ENCODE data around the gene LGALS1.
"Not testable (repeated sequence)": the region's sequence is repeated elsewhere in the genome, so short reads cannot be mapped to it uniquely, and the experiment has no call there.

Gene LGALS1

DNA sequence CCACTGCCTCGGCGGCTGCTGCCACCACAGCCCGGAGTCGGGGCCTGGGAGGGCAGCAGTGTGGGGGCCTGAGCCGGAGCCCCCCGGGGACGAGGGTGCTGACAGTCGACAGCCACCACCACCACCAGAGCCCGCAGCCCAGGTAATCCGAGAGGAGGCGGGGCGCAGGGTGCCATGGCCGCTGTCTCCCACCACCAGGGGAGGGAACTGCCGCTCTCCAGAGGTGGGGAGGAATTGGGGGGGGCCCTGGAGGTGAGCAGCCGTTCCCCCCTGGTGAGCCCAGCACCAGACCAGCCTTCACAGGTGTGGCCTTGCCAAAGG is 34.0 kb downstream of the LGALS1 start:
- no peaks in the 10 kb centered on the region for H3K79me2 ChIP-seq (ENCODE audit: control insufficient read depth, insufficient read depth, low read length, unreplicated experiment)
- no peaks in the 10 kb centered on the region for H3K27me3 ChIP-seq (ENCODE audit: insufficient read depth, low read length)
- no peak overlapping the region for H2AFZ ChIP-seq (ENCODE audit: low read length, unreplicated experiment)
- H3K4me3 ChIP-seq (ENCODE audit: low read depth, low read length): no peak overlapping the region
- no peaks in the 10 kb centered on the region for H3K4me1 ChIP-seq (ENCODE audit: control insufficient read depth, insufficient read depth, low read length, unreplicated experiment)
- H3K36me3 ChIP-seq (ENCODE audit: insufficient read depth, low read length): no peaks in the 10 kb centered on the region
- no peak overlapping the region for H3K27ac ChIP-seq (ENCODE audit: low read depth, low read length)

DNA sequence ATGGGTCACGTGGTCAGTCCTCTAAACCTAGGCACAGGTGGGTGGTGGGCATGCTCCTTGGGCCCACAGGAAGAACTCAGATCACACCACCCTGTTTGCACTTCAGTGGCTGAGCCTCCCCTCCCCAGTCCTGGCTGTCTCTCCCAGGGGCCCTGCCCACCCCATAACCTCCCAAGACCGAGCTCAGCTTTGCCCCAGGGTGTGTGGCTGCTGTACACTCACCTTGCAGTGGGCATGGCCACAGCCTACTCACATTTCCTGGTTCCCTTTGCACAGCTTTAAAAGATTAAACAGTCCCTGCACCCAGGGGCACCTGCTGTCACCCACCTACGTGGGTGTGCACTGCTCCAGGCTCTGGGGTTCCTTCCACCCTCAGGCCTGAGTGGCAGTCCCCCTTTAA is 35.2 kb downstream of the LGALS1 start:
- Histone ChIP-seq H3K4me3 (ENCODE audit: low read depth, low read length) (no peak overlapping the region), H3K36me3 (ENCODE audit: insufficient read depth, low read length) (no peaks in the 10 kb centered on the region), H3K4me1 (ENCODE audit: control insufficient read depth, insufficient read depth, low read length, unreplicated experiment) (no peaks in the 10 kb centered on the region), H3K79me2 (ENCODE audit: control insufficient read depth, insufficient read depth, low read length, unreplicated experiment) (no peaks in the 10 kb centered on the region), H3K27ac (ENCODE audit: low read depth, low read length) (no peak overlapping the region), H2AFZ (ENCODE audit: low read length, unreplicated experiment) (no peak overlapping the region), H3K27me3 (ENCODE audit: insufficient read depth, low read length) (no peaks in the 10 kb centered on the region)

DNA sequence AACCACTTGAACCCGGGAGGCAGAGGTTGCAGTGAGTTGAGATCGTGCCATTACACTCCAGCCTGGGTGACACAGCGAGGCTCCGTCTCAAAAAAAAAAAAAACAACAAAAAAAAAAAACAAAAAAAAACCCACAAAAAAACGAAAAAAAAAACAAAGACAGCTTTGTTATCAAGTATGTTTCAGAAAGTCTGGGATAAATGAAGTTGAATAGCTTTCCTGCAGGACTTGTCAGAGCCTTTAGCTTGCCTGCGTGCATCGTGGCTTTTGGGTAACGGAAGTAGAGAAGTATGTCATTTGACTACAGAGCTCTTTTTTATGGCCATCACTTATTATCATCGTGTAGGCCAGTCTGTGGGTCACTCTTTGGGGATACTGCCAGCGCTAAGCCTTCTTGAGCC is 36.1 kb downstream of the LGALS1 start:
- Histone ChIP-seq H3K4me3 (ENCODE audit: low read depth, low read length) (no peak overlapping the region), H3K4me1 (ENCODE audit: control insufficient read depth, insufficient read depth, low read length, unreplicated experiment) (peaks cover 1% of the 10 kb centered on the region), H3K27me3 (ENCODE audit: insufficient read depth, low read length) (no peaks in the 10 kb centered on the region), H3K27ac (ENCODE audit: low read depth, low read length) (no peak overlapping the region), H3K79me2 (ENCODE audit: control insufficient read depth, insufficient read depth, low read length, unreplicated experiment) (no peaks in the 10 kb centered on the region), H2AFZ (ENCODE audit: low read length, unreplicated experiment) (no peak overlapping the region), H3K36me3 (ENCODE audit: insufficient read depth, low read length) (no peaks in the 10 kb centered on the region)

DNA sequence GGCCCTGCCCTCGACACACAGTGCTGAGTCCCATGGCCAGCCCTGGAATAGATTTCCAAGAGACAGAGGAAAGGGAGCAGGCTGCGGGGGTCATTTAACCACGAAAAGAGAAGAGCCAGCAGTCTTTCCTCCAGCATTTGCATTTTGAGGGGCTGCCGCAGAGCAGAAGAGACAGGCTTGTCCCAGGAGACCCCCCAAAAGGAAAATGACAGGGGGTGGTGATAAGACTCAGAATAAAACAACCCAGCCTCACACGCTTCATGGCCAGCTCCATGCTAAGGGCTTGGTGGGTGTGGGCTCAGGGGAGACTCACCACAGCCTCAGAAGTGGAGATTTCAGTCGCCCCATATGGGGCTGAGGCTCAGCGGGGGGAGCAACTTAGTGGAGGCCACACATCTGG is 38.3 kb downstream of the LGALS1 start:
- Histone ChIP-seq H3K79me2 (ENCODE audit: control insufficient read depth, insufficient read depth, low read length, unreplicated experiment) (no peaks in the 10 kb centered on the region), H3K36me3 (ENCODE audit: insufficient read depth, low read length) (no peaks in the 10 kb centered on the region), H2AFZ (ENCODE audit: low read length, unreplicated experiment) (no peak overlapping the region), H3K27ac (ENCODE audit: low read depth, low read length) (no peak overlapping the region), H3K4me3 (ENCODE audit: low read depth, low read length) (no peak overlapping the region), H3K27me3 (ENCODE audit: insufficient read depth, low read length) (no peaks in the 10 kb centered on the region), H3K4me1 (ENCODE audit: control insufficient read depth, insufficient read depth, low read length, unreplicated experiment) (peaks cover 3% of the 10 kb centered on the region)

DNA sequence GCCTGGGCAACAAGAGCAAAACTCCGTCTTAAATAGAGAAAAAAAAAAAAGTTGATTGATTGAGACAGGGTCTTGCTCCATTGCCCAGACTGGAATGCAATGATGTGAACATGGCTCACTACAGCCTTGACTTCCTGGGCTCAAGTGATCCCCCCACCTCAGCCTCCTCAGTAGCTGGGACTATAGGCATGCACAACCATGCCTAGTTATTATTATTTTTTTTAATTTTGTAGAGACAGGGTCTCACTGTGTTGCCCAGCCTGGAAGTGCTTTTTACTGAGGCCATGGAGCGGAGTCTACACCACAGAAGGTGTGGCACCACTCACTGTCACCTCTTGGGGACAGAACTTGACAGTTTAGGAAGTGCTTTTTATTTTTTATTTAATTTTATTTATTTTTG is 39.2 kb downstream of the LGALS1 start:
- Histone ChIP-seq H2AFZ (ENCODE audit: low read length, unreplicated experiment) (no peak overlapping the region), H3K4me3 (ENCODE audit: low read depth, low read length) (no peak overlapping the region), H3K79me2 (ENCODE audit: control insufficient read depth, insufficient read depth, low read length, unreplicated experiment) (no peaks in the 10 kb centered on the region), H3K27ac (ENCODE audit: low read depth, low read length) (no peak overlapping the region), H3K36me3 (ENCODE audit: insufficient read depth, low read length) (no peaks in the 10 kb centered on the region), H3K27me3 (ENCODE audit: insufficient read depth, low read length) (no peaks in the 10 kb centered on the region), H3K4me1 (ENCODE audit: control insufficient read depth, insufficient read depth, low read length, unreplicated experiment) (peaks cover 3% of the 10 kb centered on the region)

DNA sequence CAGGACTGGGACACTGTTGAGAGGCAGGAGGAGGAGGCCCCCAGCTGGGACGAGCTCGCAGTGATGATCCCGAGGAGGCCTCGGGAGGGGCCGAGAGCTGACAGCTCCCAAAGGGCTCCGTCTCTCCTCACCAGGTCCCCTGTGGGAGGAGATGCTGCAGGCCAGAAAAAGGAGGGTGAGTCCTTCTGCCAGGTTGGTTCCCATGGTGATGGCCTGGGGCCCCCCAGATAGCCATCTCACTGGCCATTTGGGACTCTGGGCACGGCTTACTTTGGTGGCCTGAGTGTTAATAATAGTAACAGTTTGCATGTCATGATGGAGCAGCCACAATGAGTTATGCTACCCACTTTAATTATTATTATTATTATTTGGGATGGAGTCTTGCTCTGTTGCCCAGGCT is 40.3 kb downstream of the LGALS1 start:
- Histone ChIP-seq H3K79me2 (ENCODE audit: control insufficient read depth, insufficient read depth, low read length, unreplicated experiment) (no peaks in the 10 kb centered on the region), H3K36me3 (ENCODE audit: insufficient read depth, low read length) (no peaks in the 10 kb centered on the region), H3K27me3 (ENCODE audit: insufficient read depth, low read length) (no peaks in the 10 kb centered on the region), H2AFZ (ENCODE audit: low read length, unreplicated experiment) (no peak overlapping the region), H3K27ac (ENCODE audit: low read depth, low read length) (no peak overlapping the region), H3K4me3 (ENCODE audit: low read depth, low read length) (no peak overlapping the region), H3K4me1 (ENCODE audit: control insufficient read depth, insufficient read depth, low read length, unreplicated experiment) (peaks cover 3% of the 10 kb centered on the region)

DNA sequence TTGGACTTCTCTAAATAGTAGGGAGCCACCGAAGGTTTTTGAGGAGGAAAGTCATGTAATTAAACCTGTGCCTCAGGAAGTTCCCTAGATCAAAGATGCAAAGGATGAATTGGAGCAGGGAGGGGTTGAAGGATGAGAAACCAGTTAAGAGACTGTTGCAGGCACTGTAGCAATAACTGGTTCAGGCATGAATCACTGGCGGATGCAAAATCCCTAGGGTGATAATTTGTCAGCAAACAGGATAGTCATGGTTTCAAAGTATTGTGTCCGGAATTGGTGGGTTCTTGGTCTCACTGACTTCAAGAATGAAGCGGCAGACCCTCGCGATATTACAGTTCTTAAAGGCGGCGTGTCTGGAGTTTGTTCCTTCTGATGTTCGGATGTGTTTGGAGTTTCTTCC is 41.3 kb downstream of the LGALS1 start:
- no peak overlapping the region for H3K4me3 ChIP-seq (ENCODE audit: low read depth, low read length)
- H3K79me2 ChIP-seq (ENCODE audit: control insufficient read depth, insufficient read depth, low read length, unreplicated experiment): no peaks in the 10 kb centered on the region
- H3K27ac ChIP-seq (ENCODE audit: low read depth, low read length): peak overlapping the region; percentile 41
- peaks cover 3% of the 10 kb centered on the region for H3K4me1 ChIP-seq (ENCODE audit: control insufficient read depth, insufficient read depth, low read length, unreplicated experiment)
- H3K27me3 ChIP-seq (ENCODE audit: insufficient read depth, low read length): no peaks in the 10 kb centered on the region
- H3K36me3 ChIP-seq (ENCODE audit: insufficient read depth, low read length): no peaks in the 10 kb centered on the region
- H2AFZ ChIP-seq (ENCODE audit: low read length, unreplicated experiment): no peak overlapping the region

DNA sequence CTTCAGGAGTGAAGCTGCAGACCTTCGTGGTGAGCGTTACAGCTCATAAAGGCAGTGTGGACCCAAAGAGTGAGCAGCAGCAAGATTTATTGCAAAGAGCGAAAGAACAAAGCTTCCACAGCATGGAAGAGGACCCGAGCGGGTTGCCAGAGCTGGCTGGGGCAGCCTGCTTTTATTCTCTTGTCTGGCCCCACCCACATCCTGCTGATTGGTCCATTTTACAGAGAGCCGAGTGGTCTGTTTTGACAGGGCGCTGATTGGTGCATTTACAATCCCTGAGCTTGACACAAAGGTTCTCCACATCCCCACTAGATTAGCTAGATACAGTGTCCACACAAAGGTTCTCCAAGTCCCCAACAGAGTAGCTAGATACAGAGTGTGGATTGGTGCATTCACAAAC is 41.8 kb downstream of the LGALS1 start:
- H3K4me3 ChIP-seq (ENCODE audit: low read depth, low read length); H2AFZ ChIP-seq (ENCODE audit: low read length, unreplicated experiment); H3K27ac ChIP-seq (ENCODE audit: low read depth, low read length); H3K36me3 ChIP-seq (ENCODE audit: insufficient read depth, low read length); H3K4me1 ChIP-seq (ENCODE audit: control insufficient read depth, insufficient read depth, low read length, unreplicated experiment); H3K27me3 ChIP-seq (ENCODE audit: insufficient read depth, low read length); H3K79me2 ChIP-seq (ENCODE audit: control insufficient read depth, insufficient read depth, low read length, unreplicated experiment): not testable (repeated sequence)

DNA sequence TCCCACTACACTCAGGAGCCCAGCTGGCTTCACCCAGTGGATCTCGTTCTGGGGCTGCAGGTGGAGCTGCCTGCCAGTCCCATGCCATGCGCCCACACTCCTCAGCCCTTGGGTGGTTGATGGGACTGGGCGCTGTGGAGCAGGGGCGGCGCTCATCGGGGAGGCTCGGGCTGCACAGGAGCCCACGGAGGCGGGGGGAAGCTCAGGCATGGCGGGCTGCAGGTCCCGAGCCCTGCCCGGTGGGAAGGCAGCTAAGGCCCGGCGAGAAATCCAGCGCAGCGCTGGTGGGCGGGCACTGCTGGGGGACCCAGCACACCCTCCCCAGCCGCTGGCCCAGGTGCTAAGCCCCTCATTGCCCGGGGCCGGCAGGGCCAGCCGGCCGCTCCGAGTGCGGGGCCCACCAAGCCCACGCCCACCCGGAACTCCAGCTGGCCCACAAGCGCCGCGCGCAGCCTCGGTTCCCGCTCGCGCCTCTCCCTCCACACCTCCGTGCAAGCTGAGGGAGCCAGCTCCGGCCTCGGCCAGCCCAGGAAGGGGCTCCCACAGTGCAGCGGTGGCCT is 42.4 kb downstream of the LGALS1 start:
- not testable (repeated sequence) for H3K4me3 ChIP-seq (ENCODE audit: low read depth, low read length); H3K4me1 ChIP-seq (ENCODE audit: control insufficient read depth, insufficient read depth, low read length, unreplicated experiment); H3K36me3 ChIP-seq (ENCODE audit: insufficient read depth, low read length); H3K79me2 ChIP-seq (ENCODE audit: control insufficient read depth, insufficient read depth, low read length, unreplicated experiment); H3K27ac ChIP-seq (ENCODE audit: low read depth, low read length); H3K27me3 ChIP-seq (ENCODE audit: insufficient read depth, low read length); H2AFZ ChIP-seq (ENCODE audit: low read length, unreplicated experiment)

DNA sequence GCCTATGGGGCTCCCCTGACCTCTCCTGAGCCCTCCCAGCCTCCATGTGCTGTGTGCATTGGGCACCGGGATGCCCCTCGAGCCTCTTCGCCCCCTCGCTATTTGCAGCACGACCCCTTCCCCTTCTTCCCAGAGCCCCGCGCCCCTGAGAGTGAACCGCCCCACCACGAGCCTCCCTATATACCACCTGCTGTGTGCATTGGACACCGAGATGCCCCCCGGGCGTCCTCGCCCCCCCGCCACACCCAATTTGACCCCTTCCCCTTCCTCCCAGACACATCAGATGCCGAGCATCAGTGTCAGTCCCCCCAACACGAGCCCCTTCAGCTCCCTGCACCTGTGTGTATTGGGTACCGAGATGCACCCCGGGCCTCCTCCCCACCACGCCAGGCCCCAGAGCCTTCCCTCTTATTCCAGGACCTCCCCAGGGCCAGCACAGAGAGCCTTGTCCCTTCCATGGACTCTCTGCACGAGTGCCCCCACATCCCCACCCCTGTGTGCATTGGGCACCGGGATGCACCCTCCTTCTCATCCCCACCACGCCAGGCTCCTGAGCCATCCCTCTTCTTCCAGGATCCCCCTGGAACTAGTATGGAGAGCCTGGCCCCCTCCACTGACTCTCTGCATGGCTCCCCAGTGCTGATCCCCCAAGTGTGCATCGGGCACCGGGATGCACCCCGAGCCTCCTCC is 50.3 kb downstream of the LGALS1 start:
- no peak overlapping the region for H2AFZ ChIP-seq (ENCODE audit: low read length, unreplicated experiment)
- no peaks in the 10 kb centered on the region for H3K27me3 ChIP-seq (ENCODE audit: insufficient read depth, low read length)
- peaks cover 8% of the 10 kb centered on the region for H3K4me1 ChIP-seq (ENCODE audit: control insufficient read depth, insufficient read depth, low read length, unreplicated experiment)
- no peaks in the 10 kb centered on the region for H3K36me3 ChIP-seq (ENCODE audit: insufficient read depth, low read length)
- no peak overlapping the region for H3K4me3 ChIP-seq (ENCODE audit: low read depth, low read length)
- no peak overlapping the region for H3K27ac ChIP-seq (ENCODE audit: low read depth, low read length)
- H3K79me2 ChIP-seq (ENCODE audit: control insufficient read depth, insufficient read depth, low read length, unreplicated experiment): no peaks in the 10 kb centered on the region

DNA sequence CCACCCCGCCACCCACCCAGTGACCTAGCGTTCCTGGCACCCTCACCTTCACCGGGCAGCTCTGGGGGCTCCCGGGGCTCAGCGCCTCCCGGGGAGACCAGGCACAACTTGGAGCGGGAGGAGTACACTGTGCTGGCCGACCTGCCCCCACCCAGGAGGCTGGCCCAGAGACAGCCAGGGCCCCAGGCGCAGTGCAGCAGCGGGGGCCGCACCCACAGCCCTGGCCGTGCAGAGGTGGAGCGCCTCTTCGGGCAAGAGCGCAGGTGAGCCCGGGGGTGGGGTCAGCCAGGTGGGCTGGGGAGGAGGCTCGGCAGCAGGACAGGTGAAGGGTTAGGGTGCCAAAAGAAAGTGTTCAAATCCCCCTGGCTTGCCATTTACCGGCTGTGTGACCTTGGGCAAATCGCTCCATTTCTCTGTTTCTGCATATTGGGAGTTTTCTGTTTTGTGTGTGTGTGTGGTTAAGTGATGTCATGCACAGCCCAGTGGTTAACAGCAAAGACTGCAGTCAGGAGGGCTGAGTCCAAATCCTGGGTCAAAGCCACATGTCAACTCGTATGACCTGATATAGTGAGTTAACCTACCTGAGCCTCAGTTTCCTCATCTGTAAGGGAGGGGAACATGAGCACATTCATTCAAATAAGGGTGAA is 50.9 kb downstream of the LGALS1 start:
- no peak overlapping the region for H3K4me3 ChIP-seq (ENCODE audit: low read depth, low read length)
- peaks cover 8% of the 10 kb centered on the region for H3K4me1 ChIP-seq (ENCODE audit: control insufficient read depth, insufficient read depth, low read length, unreplicated experiment)
- no peaks in the 10 kb centered on the region for H3K36me3 ChIP-seq (ENCODE audit: insufficient read depth, low read length)
- H3K27me3 ChIP-seq (ENCODE audit: insufficient read depth, low read length): no peaks in the 10 kb centered on the region
- no peak overlapping the region for H3K27ac ChIP-seq (ENCODE audit: low read depth, low read length)
- H3K79me2 ChIP-seq (ENCODE audit: control insufficient read depth, insufficient read depth, low read length, unreplicated experiment): no peaks in the 10 kb centered on the region
- no peak overlapping the region for H2AFZ ChIP-seq (ENCODE audit: low read length, unreplicated experiment)
